ENCODE measurements around the gene BFAR.
"Not testable (repeated sequence)": the region's sequence is repeated elsewhere in the genome, so short reads cannot be mapped to it uniquely, and the experiment has no call there.

The BFAR gene

GRCh38 chr16:14636179-14636950, 3.6 kb downstream of the BFAR start:
- not testable (repeated sequence) for DNase-seq

DNA sequence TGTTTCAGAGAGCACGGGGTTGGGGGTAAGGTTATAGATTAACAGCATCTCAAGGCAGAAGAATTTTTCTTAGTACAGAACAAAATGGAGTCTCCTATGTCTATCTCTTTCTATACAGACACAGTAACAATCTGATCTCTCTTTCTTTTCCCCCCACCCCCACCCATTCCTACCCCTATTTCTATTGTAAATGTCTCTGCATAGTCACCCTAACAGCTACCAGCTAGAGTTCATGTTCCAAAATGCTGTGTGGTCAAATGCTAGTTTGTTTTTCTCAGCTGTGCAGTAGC, 4.1 kb downstream of the BFAR start:
- not testable (repeated sequence) for DNase-seq

- DNase-seq, result no peak
These were observed 7.8 kb downstream of the BFAR start for GRCh38 chr16:14640538-14640937.

DNA sequence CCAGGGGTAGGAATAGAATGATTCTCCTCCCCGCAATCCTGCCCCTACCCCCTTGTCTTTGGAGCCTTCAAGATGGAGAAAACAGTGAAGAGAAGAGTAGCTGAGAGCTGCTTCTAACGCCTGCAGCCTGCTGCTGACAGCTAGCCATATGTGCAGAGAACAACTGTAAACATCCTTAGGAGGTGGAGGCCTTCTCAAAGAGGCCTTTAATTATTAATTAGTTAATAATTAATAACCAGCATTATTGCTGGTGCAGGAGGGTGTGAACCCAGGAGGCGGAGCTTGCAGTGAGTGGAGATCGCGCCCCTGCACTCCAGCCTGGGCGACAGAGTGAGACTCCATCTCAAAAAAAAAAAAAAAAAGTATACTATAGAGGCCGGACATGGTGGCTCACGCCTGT, 8.5 kb downstream of the BFAR start:
- no peak for DNase-seq

DNA sequence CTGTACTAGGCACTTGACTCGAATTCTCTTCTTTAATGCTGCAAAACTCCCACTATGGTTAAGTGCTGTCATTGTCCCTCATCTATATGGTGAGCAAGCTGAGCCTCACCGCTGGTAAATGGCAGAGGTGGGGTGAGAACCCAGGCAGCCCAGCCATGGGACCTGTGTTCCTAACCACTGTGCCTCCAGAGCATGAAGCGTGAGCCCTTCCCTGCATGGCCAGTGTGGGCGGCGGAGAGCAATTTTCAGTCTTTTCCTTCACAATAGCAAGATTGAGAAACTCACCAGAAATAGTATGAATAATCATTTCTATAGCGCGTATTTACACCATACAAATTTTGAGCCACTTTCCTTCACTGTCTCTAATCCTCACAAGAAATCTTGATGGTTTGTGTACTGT, 9.2 kb downstream of the BFAR start:
- DNase-seq, result peak; percentile 23

DNA sequence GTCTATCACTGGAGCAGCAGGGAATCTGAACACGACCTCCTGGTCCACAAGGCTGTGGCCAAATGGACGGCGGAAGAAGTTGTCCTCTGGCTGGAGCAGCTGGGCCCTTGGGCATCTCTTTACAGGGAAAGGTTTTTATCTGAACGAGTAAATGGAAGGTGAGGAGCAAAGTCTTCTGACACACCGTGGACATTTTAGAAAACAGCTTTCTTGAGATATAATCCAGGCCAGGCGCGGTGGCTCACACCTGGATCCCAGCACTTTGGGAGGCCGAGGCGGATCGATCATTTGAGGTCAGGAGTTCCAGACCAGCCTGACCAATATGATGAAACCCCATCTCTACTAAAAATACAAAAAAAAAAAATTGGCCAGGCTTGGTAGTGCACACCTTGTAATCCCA, 17.1 kb downstream of the BFAR start:
- DNase-seq, result no peak

DNA sequence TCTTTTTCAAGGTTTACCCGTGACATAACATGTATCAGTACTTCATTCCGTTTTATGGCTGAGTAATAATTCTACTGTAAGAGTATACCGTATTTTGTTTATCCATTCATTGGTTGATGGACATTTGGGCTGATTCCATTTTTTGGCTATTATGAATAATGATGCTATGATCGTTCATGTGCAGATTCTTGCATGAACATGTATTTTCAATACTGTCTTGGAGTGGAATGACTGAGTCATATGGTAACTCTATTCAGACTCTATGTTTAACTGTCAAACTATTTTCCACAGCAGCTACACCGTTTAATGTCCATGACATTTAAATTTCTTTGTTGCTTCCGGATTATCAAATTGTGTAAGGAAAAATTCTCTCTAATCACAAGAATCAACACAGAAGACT, 17.9 kb downstream of the BFAR start:
- no peak for DNase-seq

DNA sequence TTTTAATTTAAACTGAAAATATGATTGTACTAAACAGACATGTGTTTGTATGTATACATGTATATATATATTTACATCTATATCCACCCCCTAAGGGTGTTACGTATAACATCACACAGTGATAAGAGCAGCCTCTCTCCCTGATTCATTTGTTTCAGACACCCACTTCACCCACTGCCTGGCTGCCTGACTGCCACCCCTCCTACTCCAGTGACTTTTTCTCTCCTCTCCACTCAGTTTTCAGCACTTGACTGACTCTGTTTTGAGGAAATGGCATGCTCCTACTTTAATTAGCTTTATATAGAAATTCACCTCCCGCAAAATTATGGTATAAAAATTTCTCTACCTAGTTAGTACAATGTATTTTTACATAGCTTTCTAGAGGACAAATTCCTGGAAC, 20.0 kb downstream of the BFAR start:
- DNase-seq, result no peak

DNA sequence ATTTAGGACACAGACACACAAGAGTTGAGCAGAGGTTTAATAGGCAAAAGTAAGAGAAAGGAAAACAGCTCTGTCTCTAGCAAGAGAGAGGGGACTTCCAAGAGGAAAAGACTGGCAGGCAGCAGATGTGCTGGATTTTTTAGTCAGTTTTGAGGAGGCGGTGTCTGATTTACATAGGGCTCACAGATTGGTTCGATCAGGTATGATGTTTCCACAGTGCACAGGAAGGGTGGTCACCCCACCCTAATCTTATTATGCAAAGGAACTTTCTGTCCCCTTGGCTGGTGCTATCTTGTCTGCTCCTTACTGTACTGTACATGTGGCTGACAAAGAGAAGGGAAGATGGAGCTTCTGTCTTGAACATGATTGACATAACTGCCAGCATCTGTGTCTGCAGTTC, 25.3 kb downstream of the BFAR start:
- DNase-seq, result no peak

DNA sequence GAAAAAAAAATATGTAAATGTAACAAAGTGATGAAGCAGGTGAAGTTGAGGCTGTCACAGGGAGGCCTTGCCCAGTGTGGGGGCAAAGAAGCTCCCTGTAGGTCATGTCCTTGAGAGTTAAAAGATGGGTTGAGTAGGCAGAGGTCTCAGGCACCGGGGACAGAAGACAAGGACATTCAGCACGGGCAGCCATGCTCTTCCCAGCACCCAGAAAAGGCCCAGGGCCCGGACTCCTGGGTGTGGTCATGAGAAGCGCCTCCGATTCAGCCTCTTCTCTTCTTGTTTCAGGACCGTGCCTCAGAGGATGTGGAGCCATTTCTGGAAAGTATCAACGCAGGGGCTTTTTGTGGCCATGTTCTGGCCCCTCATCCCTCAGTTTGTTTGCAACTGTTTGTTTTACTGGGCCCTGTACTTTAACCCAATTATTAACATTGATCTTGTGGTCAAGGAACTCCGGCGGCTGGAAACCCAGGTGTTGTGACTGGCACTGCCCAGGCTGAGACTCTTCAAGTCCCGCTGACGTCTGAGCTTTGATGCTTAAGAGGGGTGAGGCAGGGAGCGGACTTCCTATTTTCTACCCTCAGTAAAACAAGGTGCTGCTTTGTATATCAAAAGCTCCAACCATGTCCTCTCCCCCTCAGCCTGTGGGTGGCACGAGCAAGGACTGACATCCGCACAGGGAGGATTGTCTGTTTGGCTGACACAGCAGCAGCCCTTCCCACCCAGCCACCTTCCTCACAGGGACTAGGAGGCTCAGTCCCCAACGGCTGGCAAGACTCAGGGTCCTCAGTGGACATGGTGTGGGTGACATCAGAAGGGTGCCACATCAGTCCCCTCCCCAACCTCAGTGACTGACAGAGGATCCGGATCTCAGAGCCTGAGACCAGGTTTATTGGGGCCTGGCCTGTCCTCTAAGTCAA, 34.9 kb downstream of the BFAR start:
- no peak for DNase-seq

- DNase-seq, result no peak
These were observed 35.9 kb downstream of the BFAR start for GRCh38 chr16:14668556-14669223.

GRCh38 chr16:14669776-14670175, 37.0 kb downstream of the BFAR start:
- no peak for DNase-seq

- DNase-seq, result no peak
These were observed 39.7 kb downstream of the BFAR start for GRCh38 chr16:14672403-14672971.

GRCh38 chr16:14676633-14677032, 43.9 kb downstream of the BFAR start:
- DNase-seq, result no peak

- no peak for DNase-seq
These were observed 44.9 kb downstream of the BFAR start for GRCh38 chr16:14677627-14678026.

GRCh38 chr16:14678748-14679497, 46.2 kb downstream of the BFAR start:
- DNase-seq, result no peak

DNA sequence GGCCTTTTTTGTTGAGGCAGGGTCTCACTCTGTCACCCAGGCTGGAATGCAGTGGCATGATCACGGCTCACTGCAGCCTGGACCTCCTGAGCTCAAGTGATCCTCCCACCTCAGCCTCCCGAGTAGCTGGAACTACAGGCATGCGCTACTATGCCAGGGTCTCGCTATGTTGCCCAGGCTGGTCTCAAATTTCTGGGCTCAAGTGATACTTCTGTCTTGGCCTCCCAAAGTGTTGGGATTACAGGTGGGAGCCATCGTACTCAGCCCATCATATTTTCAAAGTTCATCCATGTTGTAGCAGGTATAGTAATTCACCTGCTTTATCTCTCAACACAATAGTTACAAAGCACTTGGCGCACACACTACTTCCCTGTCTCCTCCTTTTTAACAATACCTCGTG, 47.6 kb downstream of the BFAR start:
- DNase-seq, result not testable (repeated sequence)

DNA sequence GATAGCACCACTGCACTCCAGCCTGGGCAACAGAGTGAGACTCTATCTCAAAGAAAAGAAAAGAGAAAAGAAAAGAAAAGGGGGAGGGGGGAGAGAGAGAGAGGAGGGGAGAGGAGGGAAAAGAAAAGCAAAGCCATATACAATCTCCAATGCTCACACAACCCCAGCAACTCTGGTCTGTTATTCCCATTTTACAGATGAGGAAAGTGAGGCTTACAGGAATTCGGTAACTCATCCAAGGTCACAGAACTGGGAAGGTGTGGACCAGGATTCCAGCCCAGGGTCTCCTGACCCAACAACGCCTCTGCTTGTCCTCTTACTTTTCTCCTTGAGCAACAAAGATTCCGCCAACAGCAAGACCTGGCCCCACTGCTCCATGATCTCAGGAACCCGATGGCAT, 48.4 kb downstream of the BFAR start:
- DNase-seq, result no peak

DNA sequence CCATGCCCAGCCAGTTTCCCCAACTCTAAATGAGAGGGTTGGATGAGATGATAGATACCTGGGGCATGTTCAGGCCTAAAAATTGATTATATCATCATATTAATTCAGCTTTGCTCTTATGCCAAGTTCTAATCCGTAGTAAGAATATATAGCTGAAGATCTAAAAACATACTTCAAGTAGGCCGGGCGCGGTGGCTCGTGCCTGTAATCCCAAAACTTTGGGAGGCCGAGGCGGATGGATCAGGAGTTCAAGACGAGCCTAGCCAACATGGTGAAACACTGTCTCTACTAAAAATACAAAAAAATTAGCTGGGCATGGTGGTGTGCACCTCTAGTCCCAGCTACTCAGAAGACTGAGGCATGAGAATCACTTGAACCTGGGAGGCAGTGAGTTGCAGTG, 49.4 kb downstream of the BFAR start:
- DNase-seq, result no peak

DNA sequence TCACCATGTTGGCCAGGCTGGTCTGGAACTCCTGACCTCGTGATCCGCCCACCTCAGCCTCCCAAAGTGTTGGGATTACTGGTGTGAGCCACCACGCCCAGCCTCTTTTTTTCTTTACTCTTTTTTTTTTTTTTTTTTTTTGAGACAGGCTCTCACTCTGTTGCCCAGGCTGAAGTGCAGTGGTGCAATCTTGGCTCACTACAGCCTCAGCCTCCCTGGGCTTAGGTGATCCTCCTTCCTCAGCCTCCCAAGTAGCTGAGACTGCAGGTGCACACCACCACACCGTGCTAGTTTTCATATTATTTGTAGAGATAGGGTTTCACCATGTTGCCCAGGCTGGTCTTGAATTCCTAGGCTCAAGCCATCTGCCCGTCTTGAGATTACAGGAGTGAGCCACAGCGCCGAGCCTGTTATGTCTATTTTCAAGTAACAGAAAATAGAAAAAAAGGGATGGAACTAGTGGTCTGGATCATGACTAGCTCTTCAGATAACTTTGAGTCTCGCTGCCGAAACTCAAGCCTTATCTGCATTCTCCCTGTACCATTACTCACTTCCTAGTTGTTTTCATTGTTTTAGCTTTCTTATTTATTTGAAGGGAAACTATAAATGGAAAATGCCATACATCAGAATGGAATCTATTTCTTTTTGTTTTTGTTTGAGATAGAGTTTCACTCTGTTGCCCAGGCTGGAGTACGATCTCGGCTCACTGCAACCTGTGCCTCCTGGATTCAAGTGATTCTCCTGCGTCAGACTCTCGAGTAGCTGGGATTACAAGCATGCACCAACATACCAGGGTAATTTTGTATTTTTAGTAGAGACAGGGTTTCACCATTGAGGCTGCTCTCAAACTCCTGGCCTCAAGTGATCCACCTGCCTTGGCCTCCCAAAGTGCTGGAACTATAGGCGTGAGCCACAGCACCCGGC, 53.4 kb downstream of the BFAR start:
- DNase-seq, result not testable (repeated sequence)

GRCh38 chr16:14694129-14694528, 61.4 kb downstream of the BFAR start, which contains the start of gene PLA2G10:
PLA2G10 (minus strand) TSS chr16:14694308; CDS start chr16:14694229, 79 bp downstream.
- not testable (repeated sequence) for DNase-seq

All from activated T-cell treated with anti-CD3 and anti-CD28 coated beads, Interleukin-2, amount 50 U/mL, for 48 hours (primary cell).